ENCODE data around the gene CD200R1L.

The CD200R1L gene

GRCh38 chr3:112767777-112768176 is 78.9 kb downstream of the CD200R1L start:
- DNase-seq, result no peak

- DNase-seq, result no peak
These were observed 79.5 kb downstream of the CD200R1L start for GRCh38 chr3:112767177-112767576.

Measured in nucleus accumbens (tissue), 56 donors.